HCT116 (cell line): ENCODE data around the gene SYT7. TPM values are rescaled to one million over a fixed set of nuclear protein-coding genes. Genes with fewer than 3 reads are reported as not detected.
A peak's percentile ranks its signal among the peaks of the same experiment; 100 is the strongest.

Experiments used
- ATAC-seq: fragments of 200-7000 bp; cut with Tn5 transposase; 2 replicates; pipeline ENCODE4 v1.9.1; 2020; ENCODE audit warnings: mild to moderate bottlenecking, moderate library complexity
- BruUV-seq: library from RNA; stranded (reverse); fragments of 400-500 nt; replicated peaks from 2 replicates; lab custom pipeline; 2021; lab: Mats Ljungman, UMichigan
- CTCF ChIA-PET: fragments of 300-600 bp; sonication (Branson Sonifier 250); formaldehyde crosslinking; loops from one replicate; lab custom pipeline; 2021; ENCODE audit warnings: antibody characterized with exemption; lab: Charles Lee
- POLR2A ChIA-PET: fragments of 300-600, 350-600 bp; sonication (Branson Sonifier 250); formaldehyde crosslinking; loops from one replicate; lab custom pipeline; 2021; ENCODE audit warnings: antibody characterized with exemption; lab: Charles Lee
- RAD21 ChIA-PET, 2 experiments: fragments of 300-600 bp; sonication (Branson Sonifier 250); formaldehyde crosslinking; loops; one replicate each; lab custom pipeline; 2023; ENCODE audit warnings: low total read pairs in 2 of 2; ENCODE audit not compliant: uncharacterized antibody in 2 of 2, unreplicated experiment in 2 of 2, low non-redundant PET in 1 of 2; lab: Charles Lee
- DNase-seq: peaks from one replicate; pipeline ENCODE4 v3.0.0-alpha.2; 2010; ENCODE audit warnings: low read depth, low spot score
- H2AFZ ChIP-seq: fragments of 200-600 bp; shearing (Covaris generic), sonication (generic); 2 replicates; pipeline ENCODE4 v1.6.1; 2017; ENCODE audit warnings: low read depth, mixed run types, mixed read lengths, antibody characterized with exemption, low read length; ENCODE audit not compliant: poor library complexity, severe bottlenecking
- H3K27ac ChIP-seq: 2 replicates; pipeline ENCODE4 v1.5.1; 2012; ENCODE audit warnings: low read depth, low read length
- H3K27me3 ChIP-seq: fragments of 200-600 bp; sonication (generic); 2 replicates; pipeline ENCODE4 v1.6.1; 2016; ENCODE audit warnings: mixed run types, low read length, mixed read lengths; ENCODE audit not compliant: insufficient read depth
- H3K36me3 ChIP-seq, 2 experiments: fragments of 200-500 bp in 1 of 2; fragments of 200-600 bp in 1 of 2; sonication (Bioruptor generic) in 1 of 2; sonication (generic) in 1 of 2; 2 replicates each; pipeline versions ENCODE4 v1.5.1 to v1.6.1; 2014 to 2016; ENCODE audit warnings: low read length in 2 of 2, inconsistent platforms in 1 of 2, mixed read lengths in 1 of 2, mixed run types in 1 of 2; ENCODE audit not compliant: insufficient read depth in 2 of 2, control insufficient read depth in 1 of 2
- H3K4me1 ChIP-seq, 2 experiments: fragments of 200-600 bp in 1 of 2; sonication (generic) in 1 of 2; 2 replicates each; pipeline versions ENCODE4 v1.5.1 to v1.6.1; 2012 to 2017; ENCODE audit warnings: low read length in 2 of 2, inconsistent platforms in 1 of 2, mild to moderate bottlenecking in 1 of 2, mixed read lengths in 1 of 2, mixed run types in 1 of 2, moderate library complexity in 1 of 2; ENCODE audit not compliant: insufficient read depth in 2 of 2, control insufficient read depth in 1 of 2
- H3K4me2 ChIP-seq: fragments of 200-600 bp; sonication (generic); 2 replicates; pipeline ENCODE4 v1.6.1; 2017; ENCODE audit warnings: mixed run types, low read length, mixed read lengths
- H3K4me3 ChIP-seq, 2 experiments: fragments of 200-600 bp in 1 of 2; sonication (generic) in 1 of 2; replicated peaks in 1 of 2; 2 replicates each; pipeline ENCODE4 v1.5.1; 2011 to 2016; ENCODE audit warnings: low read length in 2 of 2, control low read depth in 1 of 2, low read depth in 1 of 2, mild to moderate bottlenecking in 1 of 2, mixed read lengths in 1 of 2, mixed run types in 1 of 2
- H3K79me2 ChIP-seq: fragments of 200-600 bp; sonication (generic); 2 replicates; pipeline ENCODE4 v1.6.1; 2017; ENCODE audit warnings: mild to moderate bottlenecking, mixed run types, low read length, moderate library complexity, mixed read lengths; ENCODE audit not compliant: insufficient read depth
- H3K9ac ChIP-seq: fragments of 200-600 bp; sonication (generic); 2 replicates; pipeline ENCODE4 v1.6.1; 2016; ENCODE audit warnings: low read length, mixed read lengths
- H3K9me2 ChIP-seq: fragments of 200-600 bp; sonication (generic), shearing (Covaris generic); 2 replicates; pipeline ENCODE4 v1.6.1; 2017; ENCODE audit warnings: mixed run types, mild to moderate bottlenecking, moderate library complexity; ENCODE audit not compliant: insufficient read depth
- H3K9me3 ChIP-seq, 2 experiments: fragments of 200-500 bp in 1 of 2; fragments of 200-600 bp in 1 of 2; sonication (Bioruptor generic) in 1 of 2; sonication (generic) in 1 of 2; 2 replicates each; pipeline ENCODE4 v1.6.1; 2014 to 2017; ENCODE audit warnings: low read length in 2 of 2, mixed read lengths in 2 of 2, inconsistent platforms in 1 of 2, low read depth in 1 of 2, mild to moderate bottlenecking in 1 of 2, mixed run types in 1 of 2, moderate library complexity in 1 of 2; ENCODE audit not compliant: control insufficient read depth in 1 of 2, insufficient read depth in 1 of 2
- H4K20me1 ChIP-seq: fragments of 200-600 bp; sonication (generic), shearing (Covaris generic); 2 replicates; pipeline ENCODE4 v1.6.1; 2017; ENCODE audit warnings: mixed run types, mild to moderate bottlenecking, moderate library complexity; ENCODE audit not compliant: insufficient read depth
- CBX3 ChIP-seq: IDR thresholded peaks from 2 replicates; pipeline ENCODE4 v1.6.1; 2012; ENCODE audit warnings: low read depth
- CEBPB ChIP-seq: IDR thresholded peaks from 2 replicates; pipeline ENCODE4 v1.6.1; 2012; ENCODE audit warnings: low read depth
- JUND ChIP-seq: IDR thresholded peaks from 2 replicates; pipeline ENCODE4 v1.6.1; 2012
- POLR2A ChIP-seq: IDR thresholded peaks from 2 replicates; pipeline ENCODE4 v1.7.0; 2011; ENCODE audit warnings: borderline replicate concordance; ENCODE audit not compliant: insufficient read depth, insufficient read length; ENCODE audit errors: extremely low read depth
- RAD21 ChIP-seq: IDR thresholded peaks from 2 replicates; pipeline ENCODE4 v1.6.1; 2012; ENCODE audit warnings: low read depth, mild to moderate bottlenecking
- SIN3A ChIP-seq: IDR thresholded peaks from 2 replicates; pipeline ENCODE4 v1.6.1; 2012; ENCODE audit warnings: low read depth
- TCF7L2 ChIP-seq: IDR thresholded peaks from 2 replicates; pipeline ENCODE4 v1.7.0; 2011; ENCODE audit warnings: borderline replicate concordance, inconsistent platforms; ENCODE audit not compliant: insufficient read depth, insufficient read length; ENCODE audit errors: extremely low read depth
- YY1 ChIP-seq: IDR thresholded peaks from 2 replicates; pipeline ENCODE4 v1.6.1; 2011; ENCODE audit warnings: low read length, low read depth, moderate library complexity, mild to moderate bottlenecking; ENCODE audit not compliant: insufficient replicate concordance; ENCODE audit errors: extremely low read depth
- intact Hi-C: fragments of 100-400 bp; cut with micrococcal nuclease; formaldehyde crosslinking; loops from 2 replicates; pipeline ENCODE4 v1.10.0; 2022
- total RNA-seq: library from RNA; stranded (reverse); gene quantifications from one replicate; pipeline ENCODE4 v1.2.1, GENCODE V29; 2021; ENCODE audit not compliant: unreplicated experiment
- TF ChIP-seq, protein P1 (sequence below): IDR thresholded peaks from 2 replicates; pipeline ENCODE4 v1.6.1; 2012
- TF ChIP-seq, protein P2 (sequence below): IDR thresholded peaks from 2 replicates; pipeline ENCODE4 v1.6.1; 2012; ENCODE audit warnings: low read depth

Gene SYT7
- total RNA-seq, 1 experiment from 2014 or later, result 27.4 TPM

DNA sequence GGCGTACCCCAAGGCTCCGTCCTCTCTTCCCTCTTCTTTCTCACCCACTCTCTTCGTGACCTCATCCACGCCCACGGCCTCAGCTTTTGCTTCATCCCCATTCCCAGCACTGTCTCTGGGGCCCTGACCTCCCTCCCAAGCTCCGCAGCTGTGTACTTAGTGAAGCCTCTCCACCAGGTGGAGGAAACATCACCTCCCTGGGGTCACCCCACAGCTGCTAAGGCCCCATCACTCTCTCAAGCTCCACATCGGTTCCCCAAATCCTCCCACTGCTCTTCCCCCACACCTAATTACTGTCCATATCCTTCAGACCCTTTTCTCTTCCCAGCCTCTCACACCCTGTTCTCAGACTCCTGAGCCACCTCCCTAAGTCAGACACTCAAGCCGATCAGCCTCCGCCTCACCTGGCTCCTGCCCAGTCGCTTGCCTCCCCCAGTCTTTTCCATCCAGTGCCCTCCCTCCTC lies 7.9 kb upstream of the SYT7 start:
- no TSS peak for BruUV-seq
- no peak for ATAC-seq
- CTCF ChIA-PET, result interaction anchor here (0.7 to 3.2 kb wide), 4 partner anchors 39 to 255 kb away, joined by 4 to 11 read pairs (median 5); no protein-coding TSS in a partner anchor

More for the DNA sequence above, 7.9 kb upstream of the SYT7 start:
- no peak for TF ChIP-seq CEBPB
- no peak for TF ChIP-seq CBX3
- no peak for TF ChIP-seq YY1
- TF ChIP-seq SIN3A, result no peak
- TF ChIP-seq, protein P1, sequence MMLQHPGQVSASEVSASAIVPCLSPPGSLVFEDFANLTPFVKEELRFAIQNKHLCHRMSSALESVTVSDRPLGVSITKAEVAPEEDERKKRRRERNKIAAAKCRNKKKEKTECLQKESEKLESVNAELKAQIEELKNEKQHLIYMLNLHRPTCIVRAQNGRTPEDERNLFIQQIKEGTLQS, result no peak
- no peak for TF ChIP-seq JUND
- TF ChIP-seq TCF7L2, result no peak
- TF ChIP-seq, protein P2, sequence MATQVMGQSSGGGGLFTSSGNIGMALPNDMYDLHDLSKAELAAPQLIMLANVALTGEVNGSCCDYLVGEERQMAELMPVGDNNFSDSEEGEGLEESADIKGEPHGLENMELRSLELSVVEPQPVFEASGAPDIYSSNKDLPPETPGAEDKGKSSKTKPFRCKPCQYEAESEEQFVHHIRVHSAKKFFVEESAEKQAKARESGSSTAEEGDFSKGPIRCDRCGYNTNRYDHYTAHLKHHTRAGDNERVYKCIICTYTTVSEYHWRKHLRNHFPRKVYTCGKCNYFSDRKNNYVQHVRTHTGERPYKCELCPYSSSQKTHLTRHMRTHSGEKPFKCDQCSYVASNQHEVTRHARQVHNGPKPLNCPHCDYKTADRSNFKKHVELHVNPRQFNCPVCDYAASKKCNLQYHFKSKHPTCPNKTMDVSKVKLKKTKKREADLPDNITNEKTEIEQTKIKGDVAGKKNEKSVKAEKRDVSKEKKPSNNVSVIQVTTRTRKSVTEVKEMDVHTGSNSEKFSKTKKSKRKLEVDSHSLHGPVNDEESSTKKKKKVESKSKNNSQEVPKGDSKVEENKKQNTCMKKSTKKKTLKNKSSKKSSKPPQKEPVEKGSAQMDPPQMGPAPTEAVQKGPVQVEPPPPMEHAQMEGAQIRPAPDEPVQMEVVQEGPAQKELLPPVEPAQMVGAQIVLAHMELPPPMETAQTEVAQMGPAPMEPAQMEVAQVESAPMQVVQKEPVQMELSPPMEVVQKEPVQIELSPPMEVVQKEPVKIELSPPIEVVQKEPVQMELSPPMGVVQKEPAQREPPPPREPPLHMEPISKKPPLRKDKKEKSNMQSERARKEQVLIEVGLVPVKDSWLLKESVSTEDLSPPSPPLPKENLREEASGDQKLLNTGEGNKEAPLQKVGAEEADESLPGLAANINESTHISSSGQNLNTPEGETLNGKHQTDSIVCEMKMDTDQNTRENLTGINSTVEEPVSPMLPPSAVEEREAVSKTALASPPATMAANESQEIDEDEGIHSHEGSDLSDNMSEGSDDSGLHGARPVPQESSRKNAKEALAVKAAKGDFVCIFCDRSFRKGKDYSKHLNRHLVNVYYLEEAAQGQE, result no peak
- TF ChIP-seq POLR2A, result no peak
- no peak for TF ChIP-seq RAD21
- H3K9ac ChIP-seq, result peak overlapping the region; percentile 65
- DNase-seq, result no peak
- no peaks in the 10 kb centered on the region for H3K9me3 ChIP-seq
- no peak overlapping the region for H2AFZ ChIP-seq
- H4K20me1 ChIP-seq, result no peaks in the 10 kb centered on the region
- peak overlapping the region; percentile 57 to 66 for H3K4me3 ChIP-seq
- no peaks in the 10 kb centered on the region for H3K79me2 ChIP-seq
- ChIA-PET RAD21 (interaction anchor here in 1 of 2 experiments (1.4 kb wide), 1 partner anchor 39 kb away, joined by 3 read pairs; no protein-coding TSS in a partner anchor), POLR2A (interaction anchor here (1.4 to 1.8 kb wide), 3 partner anchors 10 to 14 kb away, joined by 3 to 7 read pairs (median 5); no protein-coding TSS in a partner anchor)
- peaks cover 30 to 44% of the 10 kb centered on the region in 2 experiments for H3K4me1 ChIP-seq
- H3K27ac ChIP-seq, result peak overlapping the region; percentile 67; the same call in 1 of the 2 replicates
- no peaks in the 10 kb centered on the region for H3K36me3 ChIP-seq
- H3K9me2 ChIP-seq, result no peaks in the 10 kb centered on the region
- intact Hi-C loops, result no loop called here
- no peaks in the 10 kb centered on the region for H3K27me3 ChIP-seq
- H3K4me2 ChIP-seq, result peak overlapping the region; percentile 88
